IMR-90 (cell line): ENCODE results near the gene KIAA1614.

ENCODE experiments used
- BHLHE40 ChIP-seq: fragments of 150-350 bp; IDR thresholded peaks from 2 replicates; pipeline ENCODE4 v1.6.1; 2016; ENCODE audit warnings: mild to moderate bottlenecking, low read depth, low read length
- CEBPB ChIP-seq: IDR thresholded peaks from 2 replicates; pipeline ENCODE4 v1.6.1; 2012; ENCODE audit warnings: low read depth, low read length, improper control_type of control experiment
- FOS ChIP-seq: fragments of 150-350 bp; IDR thresholded peaks from 2 replicates; pipeline ENCODE4 v1.6.1; 2016; ENCODE audit warnings: low read depth, low read length
- MAZ ChIP-seq: IDR thresholded peaks from 2 replicates; pipeline ENCODE4 v1.6.1; 2012; ENCODE audit warnings: low read depth, mild to moderate bottlenecking, low read length, improper control_type of control experiment, moderate library complexity, borderline replicate concordance
- MXI1 ChIP-seq: IDR thresholded peaks from 2 replicates; pipeline ENCODE4 v1.6.1; 2012; ENCODE audit warnings: low read depth, mild to moderate bottlenecking, low read length, moderate library complexity, borderline replicate concordance
- NFE2L2 ChIP-seq: fragments of 150-350 bp; IDR thresholded peaks from 2 replicates; pipeline ENCODE4 v1.6.1; 2016; ENCODE audit warnings: low read depth, mild to moderate bottlenecking, low read length
- POLR2A ChIP-seq: IDR thresholded peaks from 2 replicates; pipeline ENCODE4 v1.6.1; 2012; ENCODE audit warnings: mild to moderate bottlenecking, low read depth, low read length
- RAD21 ChIP-seq: IDR thresholded peaks from 2 replicates; pipeline ENCODE4 v1.6.1; 2012; ENCODE audit warnings: low read length, improper control_type of control experiment
- RCOR1 ChIP-seq: IDR thresholded peaks from 2 replicates; pipeline ENCODE4 v1.6.1; 2012; ENCODE audit warnings: mild to moderate bottlenecking, low read length, improper control_type of control experiment; ENCODE audit not compliant: insufficient replicate concordance
- RFX5 ChIP-seq: IDR thresholded peaks from 2 replicates; pipeline ENCODE4 v1.8.0; 2012; ENCODE audit warnings: low read depth, mild to moderate bottlenecking, low read length, moderate library complexity
- SMC3 ChIP-seq: fragments of 150-350 bp; IDR thresholded peaks from 2 replicates; pipeline ENCODE4 v1.6.1; 2016; ENCODE audit warnings: low read depth, mild to moderate bottlenecking, antibody characterized with exemption, low read length, moderate library complexity
- TF ChIP-seq, protein P1 (sequence below): conservative IDR thresholded peaks from 2 replicates; pipeline ENCODE4 v1.5.1; 2012; ENCODE audit warnings: mild to moderate bottlenecking, low read depth, low read length, improper control_type of control experiment
- TF ChIP-seq, protein P2 (sequence below): fragments of 150-350 bp; IDR thresholded peaks from 2 replicates; pipeline ENCODE4 v1.6.1; 2017; ENCODE audit warnings: mild to moderate bottlenecking, antibody characterized with exemption, low read length, low read depth

- no peak for TF ChIP-seq RAD21
- TF ChIP-seq, protein P1, sequence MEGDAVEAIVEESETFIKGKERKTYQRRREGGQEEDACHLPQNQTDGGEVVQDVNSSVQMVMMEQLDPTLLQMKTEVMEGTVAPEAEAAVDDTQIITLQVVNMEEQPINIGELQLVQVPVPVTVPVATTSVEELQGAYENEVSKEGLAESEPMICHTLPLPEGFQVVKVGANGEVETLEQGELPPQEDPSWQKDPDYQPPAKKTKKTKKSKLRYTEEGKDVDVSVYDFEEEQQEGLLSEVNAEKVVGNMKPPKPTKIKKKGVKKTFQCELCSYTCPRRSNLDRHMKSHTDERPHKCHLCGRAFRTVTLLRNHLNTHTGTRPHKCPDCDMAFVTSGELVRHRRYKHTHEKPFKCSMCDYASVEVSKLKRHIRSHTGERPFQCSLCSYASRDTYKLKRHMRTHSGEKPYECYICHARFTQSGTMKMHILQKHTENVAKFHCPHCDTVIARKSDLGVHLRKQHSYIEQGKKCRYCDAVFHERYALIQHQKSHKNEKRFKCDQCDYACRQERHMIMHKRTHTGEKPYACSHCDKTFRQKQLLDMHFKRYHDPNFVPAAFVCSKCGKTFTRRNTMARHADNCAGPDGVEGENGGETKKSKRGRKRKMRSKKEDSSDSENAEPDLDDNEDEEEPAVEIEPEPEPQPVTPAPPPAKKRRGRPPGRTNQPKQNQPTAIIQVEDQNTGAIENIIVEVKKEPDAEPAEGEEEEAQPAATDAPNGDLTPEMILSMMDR: no peak
- TF ChIP-seq RCOR1: no peak
- no peak for TF ChIP-seq POLR2A
- TF ChIP-seq MXI1: no peak
- TF ChIP-seq, protein P2, sequence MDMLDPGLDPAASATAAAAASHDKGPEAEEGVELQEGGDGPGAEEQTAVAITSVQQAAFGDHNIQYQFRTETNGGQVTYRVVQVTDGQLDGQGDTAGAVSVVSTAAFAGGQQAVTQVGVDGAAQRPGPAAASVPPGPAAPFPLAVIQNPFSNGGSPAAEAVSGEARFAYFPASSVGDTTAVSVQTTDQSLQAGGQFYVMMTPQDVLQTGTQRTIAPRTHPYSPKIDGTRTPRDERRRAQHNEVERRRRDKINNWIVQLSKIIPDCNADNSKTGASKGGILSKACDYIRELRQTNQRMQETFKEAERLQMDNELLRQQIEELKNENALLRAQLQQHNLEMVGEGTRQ: no peak
- TF ChIP-seq FOS: no peak
- no peak for TF ChIP-seq MAZ
- no peak for TF ChIP-seq CEBPB
- no peak for TF ChIP-seq SMC3
- no peak for TF ChIP-seq NFE2L2
- TF ChIP-seq RFX5: no peak
- no peak for TF ChIP-seq BHLHE40
Measured at GRCh38 chr1:180964056-180964455, 51.4 kb downstream of the KIAA1614 start.
